KMS-11 (cell line): ENCODE results near the gene FRMD1.

ENCODE experiments used
- H2AFZ ChIP-seq: fragments of 200-600 bp; sonication (generic); 2 replicates; pipeline ENCODE4 v1.6.1; 2016; ENCODE audit warnings: antibody characterized with exemption, mixed run types, low read depth
- H3K27ac ChIP-seq: fragments of 200-600 bp; sonication (generic); 2 replicates; pipeline ENCODE4 v1.6.1; 2016; ENCODE audit warnings: mild to moderate bottlenecking, mixed run types
- H3K27me3 ChIP-seq: fragments of 200-600 bp; sonication (generic); 2 replicates; pipeline ENCODE4 v1.6.1; 2017; ENCODE audit warnings: mild to moderate bottlenecking, low read depth, mixed run types, moderate library complexity; ENCODE audit not compliant: insufficient read depth
- H3K36me3 ChIP-seq: fragments of 200-600 bp; sonication (generic); 2 replicates; pipeline ENCODE4 v1.6.1; 2017; ENCODE audit warnings: mild to moderate bottlenecking, mixed run types; ENCODE audit not compliant: insufficient read depth
- H3K4me1 ChIP-seq: fragments of 200-600 bp; sonication (generic); 2 replicates; pipeline ENCODE4 v1.6.1; 2016; ENCODE audit warnings: mild to moderate bottlenecking, low read depth, mixed run types; ENCODE audit not compliant: poor library complexity, severe bottlenecking
- H3K4me2 ChIP-seq: fragments of 200-600 bp; sonication (generic); 2 replicates; pipeline ENCODE4 v1.7.0; 2016; ENCODE audit warnings: mild to moderate bottlenecking, mixed run types
- H3K4me3 ChIP-seq: fragments of 200-600 bp; sonication (generic); IDR thresholded peaks from 2 replicates; pipeline ENCODE4 v1.6.1; 2017; ENCODE audit warnings: low read depth, low read length, mixed read lengths; ENCODE audit not compliant: insufficient read depth
- H3K79me2 ChIP-seq: fragments of 200-600 bp; sonication (generic); 2 replicates; pipeline ENCODE4 v1.6.1; 2016; ENCODE audit warnings: low read depth, mixed run types; ENCODE audit not compliant: insufficient read depth
- H3K9ac ChIP-seq: fragments of 200-600 bp; sonication (generic); 2 replicates; pipeline ENCODE4 v1.6.1; 2016; ENCODE audit warnings: mild to moderate bottlenecking, mixed run types
- H4K20me1 ChIP-seq: fragments of 200-600 bp; sonication (generic); 2 replicates; pipeline ENCODE4 v1.6.1; 2016; ENCODE audit warnings: mild to moderate bottlenecking, mixed run types; ENCODE audit not compliant: insufficient read depth
- CTCF ChIP-seq: fragments of 200-600 bp; sonication (generic); conservative IDR thresholded peaks from 2 replicates; pipeline ENCODE4 v1.6.1; 2017; ENCODE audit warnings: low read depth, mild to moderate bottlenecking, antibody characterized with exemption, low read length, moderate library complexity, mixed read lengths

Gene FRMD1

GRCh38 chr6:168092541-168092940, 13.5 kb upstream of the FRMD1 start:
- no peak overlapping the region for H3K9ac ChIP-seq
- H3K27me3 ChIP-seq, result peaks cover 7% of the 10 kb centered on the region; the same call in 1 of the 2 replicates
- H3K4me1 ChIP-seq, result no peaks in the 10 kb centered on the region
- H3K4me2 ChIP-seq, result no peak overlapping the region
- H3K36me3 ChIP-seq, result no peaks in the 10 kb centered on the region
- no peak overlapping the region for H2AFZ ChIP-seq
- no peaks in the 10 kb centered on the region for H4K20me1 ChIP-seq
- no peak overlapping the region for H3K4me3 ChIP-seq
- no peaks in the 10 kb centered on the region for H3K79me2 ChIP-seq
- TF ChIP-seq CTCF, result no peak
- no peak overlapping the region for H3K27ac ChIP-seq

- Histone ChIP-seq H3K36me3 (no peaks in the 10 kb centered on the region), H3K4me3 (no peak overlapping the region)
Measured at GRCh38 chr6:168091381-168092264, 12.6 kb upstream of the FRMD1 start.

GRCh38 chr6:168090706-168091105, 11.7 kb upstream of the FRMD1 start:
- H2AFZ ChIP-seq, result no peak overlapping the region
- H3K79me2 ChIP-seq, result no peaks in the 10 kb centered on the region
- no peak for TF ChIP-seq CTCF
- H3K4me1 ChIP-seq, result no peaks in the 10 kb centered on the region
- H3K4me2 ChIP-seq, result no peak overlapping the region
- no peak overlapping the region for H3K9ac ChIP-seq
- no peak overlapping the region for H3K4me3 ChIP-seq
- H3K36me3 ChIP-seq, result no peaks in the 10 kb centered on the region
- H3K27me3 ChIP-seq, result peaks cover 7% of the 10 kb centered on the region; the same call in 1 of the 2 replicates
- H3K27ac ChIP-seq, result no peak overlapping the region
- H4K20me1 ChIP-seq, result no peaks in the 10 kb centered on the region

More at GRCh38 chr6:168091381-168092264, 12.6 kb upstream of the FRMD1 start:
- no peaks in the 10 kb centered on the region for H3K4me1 ChIP-seq
- no peak overlapping the region for H3K27ac ChIP-seq
- H3K9ac ChIP-seq, result no peak overlapping the region
- H3K4me2 ChIP-seq, result no peak overlapping the region
- H2AFZ ChIP-seq, result no peak overlapping the region
- no peak for TF ChIP-seq CTCF
- H4K20me1 ChIP-seq, result no peaks in the 10 kb centered on the region
- peaks cover 7% of the 10 kb centered on the region; the same call in 1 of the 2 replicates for H3K27me3 ChIP-seq
- H3K79me2 ChIP-seq, result no peaks in the 10 kb centered on the region

GRCh38 chr6:168090064-168090690, 11.2 kb upstream of the FRMD1 start:
- no peak overlapping the region for H3K27ac ChIP-seq
- TF ChIP-seq CTCF, result no peak
- H3K4me1 ChIP-seq, result no peaks in the 10 kb centered on the region
- peaks cover 7% of the 10 kb centered on the region; the same call in 1 of the 2 replicates for H3K27me3 ChIP-seq
- H3K4me2 ChIP-seq, result no peak overlapping the region
- no peaks in the 10 kb centered on the region for H3K79me2 ChIP-seq
- no peak overlapping the region for H2AFZ ChIP-seq
- H3K4me3 ChIP-seq, result no peak overlapping the region
- H3K9ac ChIP-seq, result no peak overlapping the region
- H3K36me3 ChIP-seq, result no peaks in the 10 kb centered on the region
- no peaks in the 10 kb centered on the region for H4K20me1 ChIP-seq
